Kidney (tissue), 14 donors: ENCODE data around the gene MLPH. TPM values are rescaled to one million over a fixed set of nuclear protein-coding genes. Genes with fewer than 3 reads are reported as not detected.
A peak's percentile ranks its signal among the peaks of the same experiment; 100 is the strongest.

Experiments used
- DNase-seq, 5 donors: peaks; one replicate each; pipeline ENCODE4 v3.0.0-alpha.2; 2013 to 2020
- FAIRE-seq: peaks from 2 replicates; lab custom pipeline; 2012; peaks lifted over from hg19 to GRCh38; lab: Jason Lieb, UNC
- H3K27ac ChIP-seq, 2 donors: one replicate each; pipeline ENCODE4 v1.7.0; 2013; ENCODE audit warnings: low read depth in 2 of 2, low read length in 2 of 2, inconsistent platforms in 1 of 2
- H3K27me3 ChIP-seq: one replicate; pipeline ENCODE4 v1.7.1; 2013; ENCODE audit warnings: low read length, inconsistent platforms; ENCODE audit not compliant: control insufficient read depth, insufficient read depth
- H3K36me3 ChIP-seq, 3 donors: one replicate each; pipeline versions ENCODE4 v1.7.0 to v1.7.1; 2013; ENCODE audit warnings: low read length in 3 of 3, control low read depth in 1 of 3, inconsistent platforms in 1 of 3; ENCODE audit not compliant: insufficient read depth in 3 of 3, control insufficient read depth in 2 of 3
- H3K4me1 ChIP-seq, 3 donors: one replicate each; pipeline versions ENCODE4 v1.7.0 to v1.7.1; 2013; ENCODE audit warnings: low read length in 3 of 3, inconsistent platforms in 1 of 3, low read depth in 1 of 3; ENCODE audit not compliant: control insufficient read depth in 2 of 3, insufficient read depth in 2 of 3
- H3K4me3 ChIP-seq, 3 donors: one replicate each; pipeline versions ENCODE4 v1.7.0 to v1.8.1; 2013; ENCODE audit warnings: low read length in 3 of 3, control low read depth in 1 of 3, inconsistent platforms in 1 of 3
- H3K9ac ChIP-seq, 3 donors: one replicate each; pipeline versions ENCODE4 v1.7.0 to v1.7.1; 2013; ENCODE audit warnings: low read length in 3 of 3, control low read depth in 1 of 3, inconsistent platforms in 1 of 3
- H3K9me3 ChIP-seq, 3 donors: one replicate each; pipeline versions ENCODE4 v1.7.0 to v1.7.1; 2013; ENCODE audit warnings: low read length in 3 of 3, control low read depth in 1 of 3, inconsistent platforms in 1 of 3; ENCODE audit not compliant: control insufficient read depth in 2 of 3, insufficient read depth in 1 of 3
- intact Hi-C: fragments of 100-400 bp; cut with DNase I; formaldehyde crosslinking; loops from one replicate; pipeline ENCODE4 v1.11.1; 2022
- polyA plus RNA-seq: library from polyadenylated mRNA; stranded (reverse); fragments of 350-450 nt; fragmentation: Illumina TruSeq; extraction: RNeasy Lipid Tissue Mini Kit (QIAGEN cat#74804); gene quantifications from one replicate; pipeline ENCODE4 v1.2.3, GENCODE V29; 2014; ENCODE audit warnings: low read depth, low replicate concordance; ENCODE audit not compliant: insufficient read depth
- total RNA-seq: library from RNA; stranded (reverse); fragmentation: NEBNext Ultra II Directional; extraction: Animal tissue kit (Norgen Biotek cat#: 25700); gene quantifications from one replicate; pipeline ENCODE4 v1.2.1, GENCODE V29; 2021
- TF ChIP-seq, protein P1 (sequence below): IDR thresholded peaks from 3 replicates; pipeline ENCODE4 v1.5.1; 2012; ENCODE audit warnings: mild to moderate bottlenecking, moderate library complexity, borderline replicate concordance; ENCODE audit not compliant: insufficient read depth; ENCODE audit errors: extremely low read depth
- donor health status: control.
- donor health status: control.
- donor health status: control.
- donor health status: control.
- donor health status: control.
- donor health status: DM: yes; HTN: yes; CAD: no.
- donor health status: Normal renal cell carcinoma (clear cell type).

Gene MLPH
- total and polyA plus RNA-seq, 2 donors from 2014 or later: 4.6 to 9.6 TPM

DNA sequence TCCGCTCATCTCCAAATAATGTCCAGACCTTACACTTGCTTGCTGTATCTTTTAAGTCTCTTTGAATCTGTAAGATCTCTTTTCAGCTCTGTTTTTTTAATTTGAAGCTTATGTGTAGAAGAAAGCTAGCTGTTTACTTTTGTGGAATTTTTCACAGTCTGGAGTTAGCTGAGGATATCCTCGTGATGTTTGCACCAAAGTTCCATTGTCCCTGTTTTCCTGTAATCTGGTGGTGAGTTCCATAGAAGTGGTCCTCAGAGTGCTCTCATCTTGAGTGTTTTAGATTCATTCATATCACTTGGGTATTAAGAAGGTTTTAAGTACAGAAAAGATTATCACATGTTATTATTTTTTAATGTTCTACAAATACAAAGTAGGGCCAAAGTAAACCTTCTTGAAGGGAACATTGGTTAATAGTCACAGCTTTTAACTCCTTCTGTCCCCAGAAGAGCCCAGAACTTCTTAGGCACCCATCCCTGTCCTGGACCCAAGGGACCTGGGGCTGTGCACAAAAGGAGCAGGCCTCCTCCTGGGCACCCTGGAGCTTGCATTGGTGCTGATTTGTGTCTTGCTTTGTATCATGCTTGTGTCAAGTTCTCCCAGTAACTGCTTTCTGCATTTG is 15.0 kb downstream of the MLPH start:
- Histone ChIP-seq H3K27ac (no peak overlapping the region), H3K4me1 (no peaks in the 10 kb centered on the region), H3K27me3 (no peaks in the 10 kb centered on the region), H3K36me3 (no peaks in the 10 kb centered on the region), H3K9me3 (no peaks in the 10 kb centered on the region), H3K9ac (no peak overlapping the region), H3K4me3 (no peak overlapping the region)
- no peak for FAIRE-seq
- TF ChIP-seq, protein P1, sequence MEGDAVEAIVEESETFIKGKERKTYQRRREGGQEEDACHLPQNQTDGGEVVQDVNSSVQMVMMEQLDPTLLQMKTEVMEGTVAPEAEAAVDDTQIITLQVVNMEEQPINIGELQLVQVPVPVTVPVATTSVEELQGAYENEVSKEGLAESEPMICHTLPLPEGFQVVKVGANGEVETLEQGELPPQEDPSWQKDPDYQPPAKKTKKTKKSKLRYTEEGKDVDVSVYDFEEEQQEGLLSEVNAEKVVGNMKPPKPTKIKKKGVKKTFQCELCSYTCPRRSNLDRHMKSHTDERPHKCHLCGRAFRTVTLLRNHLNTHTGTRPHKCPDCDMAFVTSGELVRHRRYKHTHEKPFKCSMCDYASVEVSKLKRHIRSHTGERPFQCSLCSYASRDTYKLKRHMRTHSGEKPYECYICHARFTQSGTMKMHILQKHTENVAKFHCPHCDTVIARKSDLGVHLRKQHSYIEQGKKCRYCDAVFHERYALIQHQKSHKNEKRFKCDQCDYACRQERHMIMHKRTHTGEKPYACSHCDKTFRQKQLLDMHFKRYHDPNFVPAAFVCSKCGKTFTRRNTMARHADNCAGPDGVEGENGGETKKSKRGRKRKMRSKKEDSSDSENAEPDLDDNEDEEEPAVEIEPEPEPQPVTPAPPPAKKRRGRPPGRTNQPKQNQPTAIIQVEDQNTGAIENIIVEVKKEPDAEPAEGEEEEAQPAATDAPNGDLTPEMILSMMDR: no peak
- DNase-seq: no peak
- intact Hi-C loops: no loop called here

DNA sequence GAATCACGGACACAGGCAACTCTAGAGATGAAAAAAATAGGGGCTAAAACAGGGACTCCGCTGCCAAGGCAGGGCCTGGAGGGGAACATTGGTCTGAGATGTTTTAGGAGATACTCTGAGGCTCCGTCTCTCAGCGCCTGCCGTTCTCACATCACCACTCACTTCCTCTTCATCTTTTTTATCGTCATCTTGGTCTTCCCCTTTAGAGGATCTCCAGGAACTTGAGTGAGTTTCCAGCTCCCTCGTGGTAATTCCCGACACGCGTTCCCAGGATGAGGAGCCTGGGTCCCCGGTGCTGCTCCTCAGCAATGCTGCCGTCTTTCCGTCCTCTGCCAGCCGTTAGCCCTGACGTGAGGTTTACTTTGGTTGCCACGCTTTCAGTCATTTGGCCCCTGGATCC is 16.1 kb downstream of the MLPH start:
- TF ChIP-seq, protein P1: no peak
- H3K27me3 ChIP-seq: no peaks in the 10 kb centered on the region
- H3K4me1 ChIP-seq: no peaks in the 10 kb centered on the region
- no peak overlapping the region for H3K4me3 ChIP-seq
- intact Hi-C loops: no loop called here
- DNase-seq (peak in 1 of 5 donors; percentile 37), FAIRE-seq (no peak)
- H3K36me3 ChIP-seq: no peaks in the 10 kb centered on the region
- H3K9ac ChIP-seq: no peak overlapping the region
- no peak overlapping the region for H3K27ac ChIP-seq
- H3K9me3 ChIP-seq: no peaks in the 10 kb centered on the region

DNA sequence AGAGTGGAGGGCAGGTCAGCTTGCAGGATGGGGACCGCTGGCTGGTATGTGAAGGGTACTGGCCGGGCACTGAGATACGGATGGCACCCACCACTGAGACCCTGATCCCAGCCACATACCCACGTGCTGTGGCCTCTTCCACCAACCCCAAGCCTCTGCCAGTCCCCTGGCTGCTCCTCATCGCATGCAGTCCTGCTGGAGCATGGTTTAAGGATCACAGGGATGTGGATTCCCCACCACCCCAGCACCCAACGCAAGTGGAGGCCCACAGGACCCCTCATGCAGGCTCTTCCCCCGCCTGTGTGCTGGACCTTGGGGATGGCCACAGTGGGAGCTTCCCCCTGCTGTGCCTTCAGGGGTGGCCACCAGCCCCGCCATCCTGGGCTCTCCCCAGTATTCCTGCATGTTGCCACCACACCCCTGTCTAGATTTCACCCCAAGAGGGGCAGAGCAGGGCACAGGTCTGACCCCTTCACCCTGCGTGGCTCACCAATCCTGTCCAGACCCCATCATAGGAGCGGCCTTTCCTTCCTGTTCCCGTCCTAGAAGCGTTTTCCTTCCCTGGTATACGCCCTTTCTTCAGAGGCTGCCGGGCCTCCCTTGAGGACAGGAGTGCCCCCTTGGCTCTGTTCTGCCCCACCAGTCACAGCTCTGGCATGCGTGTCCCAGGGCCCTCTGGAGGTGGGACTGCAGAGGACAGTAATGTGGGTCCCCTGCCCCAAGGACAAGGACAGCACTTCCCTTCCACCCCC is 18.3 kb downstream of the MLPH start:
- no peak overlapping the region for H3K27ac ChIP-seq
- H3K27me3 ChIP-seq: no peaks in the 10 kb centered on the region
- no peaks in the 10 kb centered on the region for H3K9me3 ChIP-seq
- FAIRE-seq (no peak), DNase-seq (no peak)
- H3K4me3 ChIP-seq: no peak overlapping the region
- H3K36me3 ChIP-seq: no peaks in the 10 kb centered on the region
- H3K4me1 ChIP-seq: no peaks in the 10 kb centered on the region
- TF ChIP-seq, protein P1: no peak
- no peak overlapping the region for H3K9ac ChIP-seq
- intact Hi-C loops: no loop called here
